Measurements from ENCODE around the gene DPP6. TPM values are rescaled to one million over a fixed set of nuclear protein-coding genes. Genes with fewer than 3 reads are reported as not detected.

The DPP6 gene
- total and polyA plus RNA-seq, 12 donors, result 0.07 to 2.1 (median 0.16) TPM; not detected in 4

DNA sequence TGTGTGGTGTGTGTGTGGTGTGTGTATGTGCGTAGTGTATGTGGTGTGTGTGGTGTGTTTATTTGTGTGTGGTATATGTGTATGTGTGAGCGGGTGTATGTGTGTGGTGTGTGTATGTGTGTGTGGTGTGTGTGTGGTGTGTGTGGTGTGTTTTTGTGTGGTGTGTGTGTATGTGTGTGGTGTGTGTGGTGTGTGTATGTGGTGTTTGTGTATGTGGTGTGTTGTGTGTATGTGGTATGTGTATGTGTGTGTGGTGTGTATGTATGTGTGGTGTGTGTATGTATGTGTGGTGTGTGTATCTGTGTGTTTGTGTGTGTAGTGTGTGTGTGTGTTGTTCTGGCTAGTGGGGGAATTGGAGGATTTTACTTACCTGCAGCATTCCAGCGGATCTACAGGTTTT lies 523.3 kb downstream of the DPP6 start:
- WGBS, 2 donors, result 88 to 100% methylated on average over 3 of the region's 3 CpGs
- Histone ChIP-seq H3K9me3 (peaks cover 0 to 8% (median 0%) of the 10 kb centered on the region in 11 donors), H3K4me3 (no peak overlapping the region), H3K27ac (no peak overlapping the region), H3K36me3 (no peaks in the 10 kb centered on the region), H3K27me3 (no peaks in the 10 kb centered on the region), H3K4me1 (no peaks in the 10 kb centered on the region)
- ATAC-seq (no peak), DNase-seq (no peak)
- intact Hi-C loops (cut with DNase I), result no loop called here
- TF ChIP-seq, protein P1, sequence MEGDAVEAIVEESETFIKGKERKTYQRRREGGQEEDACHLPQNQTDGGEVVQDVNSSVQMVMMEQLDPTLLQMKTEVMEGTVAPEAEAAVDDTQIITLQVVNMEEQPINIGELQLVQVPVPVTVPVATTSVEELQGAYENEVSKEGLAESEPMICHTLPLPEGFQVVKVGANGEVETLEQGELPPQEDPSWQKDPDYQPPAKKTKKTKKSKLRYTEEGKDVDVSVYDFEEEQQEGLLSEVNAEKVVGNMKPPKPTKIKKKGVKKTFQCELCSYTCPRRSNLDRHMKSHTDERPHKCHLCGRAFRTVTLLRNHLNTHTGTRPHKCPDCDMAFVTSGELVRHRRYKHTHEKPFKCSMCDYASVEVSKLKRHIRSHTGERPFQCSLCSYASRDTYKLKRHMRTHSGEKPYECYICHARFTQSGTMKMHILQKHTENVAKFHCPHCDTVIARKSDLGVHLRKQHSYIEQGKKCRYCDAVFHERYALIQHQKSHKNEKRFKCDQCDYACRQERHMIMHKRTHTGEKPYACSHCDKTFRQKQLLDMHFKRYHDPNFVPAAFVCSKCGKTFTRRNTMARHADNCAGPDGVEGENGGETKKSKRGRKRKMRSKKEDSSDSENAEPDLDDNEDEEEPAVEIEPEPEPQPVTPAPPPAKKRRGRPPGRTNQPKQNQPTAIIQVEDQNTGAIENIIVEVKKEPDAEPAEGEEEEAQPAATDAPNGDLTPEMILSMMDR (IDR thresholded peaks at IDR 0.05), result no peak

DNA sequence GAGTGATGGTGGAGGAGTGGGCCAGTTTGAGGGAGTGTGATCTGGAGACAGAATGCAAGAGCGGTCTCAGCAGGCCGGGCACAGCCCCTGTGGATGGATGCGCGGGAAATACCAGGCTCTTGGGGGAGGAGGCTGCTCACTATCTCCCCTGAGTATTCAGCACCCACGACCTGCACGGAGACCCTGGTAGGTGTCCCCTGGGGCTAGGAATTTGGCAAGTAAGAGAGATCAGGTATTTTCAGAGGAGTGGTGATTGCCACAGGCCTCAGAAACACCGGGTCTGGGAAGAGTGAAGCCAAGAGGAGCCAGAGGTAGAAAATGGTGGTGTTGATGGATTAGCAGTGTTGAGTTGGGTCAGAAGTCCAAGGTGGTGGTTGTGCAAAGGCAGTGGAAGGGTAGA lies 524.4 kb downstream of the DPP6 start:
- 83 to 87% methylated on average over 7 of the region's 7 CpGs for WGBS, 2 donors
- Histone ChIP-seq H3K36me3 (no peaks in the 10 kb centered on the region), H3K9me3 (peaks cover 0 to 7% (median 0%) of the 10 kb centered on the region in 11 donors), H3K27ac (no peak overlapping the region), H3K27me3 (no peaks in the 10 kb centered on the region), H3K4me1 (no peaks in the 10 kb centered on the region), H3K4me3 (no peak overlapping the region)
- DNase-seq (no peak), ATAC-seq (no peak)
- TF ChIP-seq, protein P1 (IDR thresholded peaks at IDR 0.05), result no peak
- intact Hi-C loops (cut with DNase I), result no loop called here

DNA sequence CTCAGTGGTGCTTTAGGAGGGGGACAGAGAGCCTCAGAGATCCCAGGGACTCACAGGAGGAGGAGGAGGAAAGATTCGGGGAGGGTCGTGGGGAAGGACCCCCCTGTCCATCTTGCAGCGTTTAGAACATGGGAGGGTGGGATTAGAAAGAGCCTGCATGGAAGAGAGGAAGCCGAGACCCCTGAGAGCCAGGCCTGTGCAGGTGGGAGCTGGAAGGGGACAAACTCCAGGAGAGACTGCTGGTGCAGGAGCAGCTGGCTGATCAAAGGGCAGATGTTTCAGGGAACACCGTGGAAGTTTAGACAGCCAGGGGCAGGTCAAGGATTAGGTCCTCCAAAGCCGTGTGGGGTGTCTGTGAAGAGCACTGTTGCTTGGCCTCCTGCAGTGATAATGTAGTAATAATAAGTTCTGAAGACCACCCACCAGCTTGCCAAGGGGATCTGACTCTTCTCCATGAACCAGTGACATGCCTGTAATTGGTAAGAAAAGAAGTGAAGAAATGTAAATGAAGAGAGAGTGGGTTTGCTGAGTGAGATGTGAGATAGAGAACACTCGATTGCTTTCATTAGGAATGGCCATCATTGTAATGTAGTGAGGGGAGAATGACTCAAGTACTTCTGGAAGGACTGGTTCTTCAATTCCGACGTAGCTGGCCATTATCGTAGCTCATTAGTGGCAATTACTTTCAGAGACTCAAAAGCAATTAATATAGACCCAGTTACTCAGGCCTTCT lies 525.1 kb downstream of the DPP6 start:
- Histone ChIP-seq H3K4me3 (no peak overlapping the region), H3K27me3 (no peaks in the 10 kb centered on the region), H3K27ac (no peak overlapping the region), H3K4me1 (no peaks in the 10 kb centered on the region), H3K36me3 (no peaks in the 10 kb centered on the region), H3K9me3 (no peaks in the 10 kb centered on the region)
- 80 to 85% methylated on average over 10 of the region's 10 CpGs for WGBS, 2 donors
- DNase-seq, result no peak
- no peak for ATAC-seq
- intact Hi-C loops (cut with DNase I), result no loop called here
- TF ChIP-seq, protein P1 (IDR thresholded peaks at IDR 0.05), result no peak

DNA sequence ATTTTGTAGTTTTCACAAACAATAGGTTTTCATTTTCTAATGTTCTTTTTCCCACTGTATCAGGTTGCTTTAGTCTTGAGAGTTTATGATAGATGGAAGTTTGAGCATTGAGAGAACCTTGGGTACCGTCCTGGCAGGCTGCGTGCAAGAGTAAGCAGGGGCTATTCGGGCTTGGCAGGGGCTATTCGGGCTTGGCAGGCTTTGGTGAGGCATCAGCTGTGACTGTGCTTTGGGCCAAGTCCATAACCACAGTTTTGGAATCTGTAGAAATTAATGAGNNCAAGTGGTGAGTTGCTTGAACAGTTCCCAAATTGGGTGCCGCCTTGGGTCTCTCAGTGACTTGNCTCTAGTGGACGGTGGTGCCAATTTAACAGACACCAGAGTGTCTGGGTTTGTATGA lies 526.1 kb downstream of the DPP6 start:
- intact Hi-C loops (cut with DNase I), result no loop called here
- WGBS, 2 donors, result 90 to 91% methylated on average over 6 of the region's 6 CpGs
- no peak overlapping the region for H3K4me3 ChIP-seq

More for the DNA sequence above, 526.1 kb downstream of the DPP6 start:
- Histone ChIP-seq H3K36me3 (no peaks in the 10 kb centered on the region), H3K4me1 (no peaks in the 10 kb centered on the region), H3K9me3 (no peaks in the 10 kb centered on the region), H3K27me3 (no peaks in the 10 kb centered on the region), H3K27ac (no peak overlapping the region)
- TF ChIP-seq, protein P1 (IDR thresholded peaks at IDR 0.05), result no peak
- no peak for ATAC-seq
- no peak for DNase-seq
